Measurements from ENCODE around the gene FUCA1.
A peak's percentile ranks its signal among the peaks of the same experiment; 100 is the strongest.

Gene FUCA1

DNA sequence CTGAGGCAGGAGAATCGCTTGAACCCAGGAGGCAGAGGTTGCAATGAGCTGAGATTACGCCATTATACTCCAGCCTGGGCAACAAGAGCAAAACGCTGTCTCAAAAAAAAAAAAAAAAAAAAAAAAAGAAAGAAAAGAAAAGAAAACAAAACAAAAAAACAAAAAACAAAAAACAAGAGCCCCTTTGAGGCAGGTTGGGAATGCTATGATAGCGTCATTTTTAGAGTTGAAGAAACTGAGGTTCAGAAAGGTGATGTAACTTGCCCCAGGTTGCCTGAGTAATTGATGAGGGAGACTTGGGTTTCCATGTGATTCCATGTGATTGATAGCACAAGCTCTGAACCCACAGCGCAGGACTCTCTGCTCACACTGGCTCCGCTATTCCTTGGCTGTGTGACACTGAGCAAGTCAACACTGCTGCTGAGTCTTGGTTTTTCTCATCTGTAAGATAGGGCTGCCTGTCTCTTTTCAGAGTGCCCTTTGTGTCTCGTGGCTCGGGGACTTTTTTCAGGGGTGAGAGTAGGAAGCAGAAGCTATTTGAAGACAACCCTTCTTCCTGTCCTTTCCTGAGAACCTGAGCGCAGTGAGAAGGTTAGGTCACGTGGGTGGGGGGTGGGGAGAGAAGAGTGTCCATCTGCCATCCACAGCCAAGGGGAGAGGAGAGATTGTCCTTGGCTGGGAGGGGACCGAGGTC, 42.6 kb upstream of the FUCA1 start:
- DNase-seq (ENCODE audit: low read depth), result peak; percentile 93
- TF ChIP-seq, protein P1, sequence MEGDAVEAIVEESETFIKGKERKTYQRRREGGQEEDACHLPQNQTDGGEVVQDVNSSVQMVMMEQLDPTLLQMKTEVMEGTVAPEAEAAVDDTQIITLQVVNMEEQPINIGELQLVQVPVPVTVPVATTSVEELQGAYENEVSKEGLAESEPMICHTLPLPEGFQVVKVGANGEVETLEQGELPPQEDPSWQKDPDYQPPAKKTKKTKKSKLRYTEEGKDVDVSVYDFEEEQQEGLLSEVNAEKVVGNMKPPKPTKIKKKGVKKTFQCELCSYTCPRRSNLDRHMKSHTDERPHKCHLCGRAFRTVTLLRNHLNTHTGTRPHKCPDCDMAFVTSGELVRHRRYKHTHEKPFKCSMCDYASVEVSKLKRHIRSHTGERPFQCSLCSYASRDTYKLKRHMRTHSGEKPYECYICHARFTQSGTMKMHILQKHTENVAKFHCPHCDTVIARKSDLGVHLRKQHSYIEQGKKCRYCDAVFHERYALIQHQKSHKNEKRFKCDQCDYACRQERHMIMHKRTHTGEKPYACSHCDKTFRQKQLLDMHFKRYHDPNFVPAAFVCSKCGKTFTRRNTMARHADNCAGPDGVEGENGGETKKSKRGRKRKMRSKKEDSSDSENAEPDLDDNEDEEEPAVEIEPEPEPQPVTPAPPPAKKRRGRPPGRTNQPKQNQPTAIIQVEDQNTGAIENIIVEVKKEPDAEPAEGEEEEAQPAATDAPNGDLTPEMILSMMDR (IDR thresholded peaks at IDR 0.05; ENCODE audit: insufficient read depth, low read depth, low read length, missing control alignments), result no peak
- peak overlapping the region; percentile 75 for H3K4me3 ChIP-seq (ENCODE audit: low read depth, low read length)

DNA sequence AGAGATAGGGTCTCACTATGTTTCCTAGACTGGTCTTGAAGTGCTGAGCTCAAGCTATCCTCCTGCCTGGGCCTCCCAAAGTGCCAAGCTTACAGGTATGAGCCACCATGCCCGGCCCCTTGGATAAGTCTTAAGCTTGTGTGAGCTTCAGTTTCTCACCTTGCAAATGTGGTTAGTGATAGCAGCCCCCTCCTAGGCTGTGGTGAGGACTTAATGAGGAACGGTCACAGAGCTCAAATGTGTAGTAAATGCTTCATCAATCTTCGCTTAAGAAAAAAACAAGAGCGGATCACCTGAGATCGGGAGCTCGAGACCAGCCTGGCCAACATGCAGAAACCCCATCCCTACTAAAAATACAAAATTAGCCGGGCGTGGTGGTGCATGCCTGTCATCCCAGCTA, 42.1 kb upstream of the FUCA1 start:
- H3K4me3 ChIP-seq (ENCODE audit: low read depth, low read length), result peak overlapping the region; percentile 75
- DNase-seq (ENCODE audit: low read depth), result peak; percentile 73
- TF ChIP-seq, protein P1 (IDR thresholded peaks at IDR 0.05; ENCODE audit: insufficient read depth, low read depth, low read length, missing control alignments), result no peak

DNA sequence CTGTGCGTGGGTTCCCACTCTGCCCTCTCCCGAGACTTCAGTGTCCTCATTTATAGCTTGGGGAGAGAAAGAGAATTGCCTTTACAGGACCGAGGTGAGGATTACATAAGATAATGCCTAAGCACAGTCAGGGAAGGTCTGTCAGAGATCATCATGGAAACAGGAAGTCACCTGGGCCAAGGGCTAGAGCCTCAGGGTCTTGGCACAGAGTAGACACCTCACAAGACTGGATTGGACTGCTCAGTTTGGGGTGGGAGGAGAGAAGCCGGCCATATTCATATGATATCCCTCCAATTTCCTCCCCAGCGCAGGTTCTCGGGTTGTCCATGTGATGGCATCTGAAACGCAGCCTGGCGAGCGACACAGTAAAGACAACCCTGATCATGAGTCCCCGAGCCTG, 41.3 kb upstream of the FUCA1 start:
- peak overlapping the region; percentile 75 for H3K4me3 ChIP-seq (ENCODE audit: low read depth, low read length)
- TF ChIP-seq, protein P1 (IDR thresholded peaks at IDR 0.05; ENCODE audit: insufficient read depth, low read depth, low read length, missing control alignments), result no peak
- DNase-seq (ENCODE audit: low read depth), result peak; percentile 89

DNA sequence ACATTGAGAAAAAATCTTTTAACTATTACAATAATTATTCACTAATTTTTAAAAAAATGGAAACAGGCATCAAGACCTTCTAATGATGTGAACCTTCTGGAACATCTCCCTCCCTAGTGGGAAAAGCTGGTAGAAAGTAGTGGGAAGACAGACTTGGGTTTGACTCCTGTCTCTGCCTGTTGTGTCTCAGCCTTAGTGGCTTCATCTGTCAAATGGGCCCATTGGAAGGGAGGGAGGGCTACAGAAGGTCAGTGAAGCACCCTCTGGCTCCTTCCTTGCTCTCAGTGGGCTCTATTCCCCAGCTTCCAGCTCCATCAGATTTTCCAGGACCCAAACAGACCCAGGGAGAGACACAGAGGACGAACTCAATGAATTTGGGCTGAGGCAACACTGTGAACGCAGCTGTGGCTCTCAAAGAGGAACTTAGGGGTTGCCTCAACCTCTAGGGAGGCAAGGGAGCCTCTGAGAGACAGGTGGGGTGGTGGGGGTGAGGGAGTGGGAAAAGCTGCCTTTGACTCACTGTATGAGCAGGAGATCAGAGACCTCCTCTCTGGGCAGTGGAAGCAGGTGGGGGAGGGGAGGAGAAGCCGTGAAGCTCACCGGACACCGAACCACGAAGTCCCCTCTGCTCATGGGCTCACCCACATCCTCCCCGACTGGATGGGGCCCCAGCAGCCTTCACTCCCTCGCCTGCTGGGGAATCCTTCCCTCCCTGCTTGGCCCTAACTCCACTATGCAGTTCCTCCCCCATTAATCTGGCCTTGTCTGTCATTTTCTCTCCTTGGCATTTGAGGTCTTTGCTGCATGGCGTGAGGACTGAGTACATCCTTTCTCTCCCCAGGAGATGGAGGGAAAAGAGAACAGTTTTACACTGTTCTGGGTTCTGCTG, 40.6 kb upstream of the FUCA1 start:
- H3K4me3 ChIP-seq (ENCODE audit: low read depth, low read length), result peak overlapping the region; percentile 75
- DNase-seq (ENCODE audit: low read depth), result peak; percentile 93
- TF ChIP-seq, protein P1 (IDR thresholded peaks at IDR 0.05; ENCODE audit: insufficient read depth, low read depth, low read length, missing control alignments), result no peak

DNA sequence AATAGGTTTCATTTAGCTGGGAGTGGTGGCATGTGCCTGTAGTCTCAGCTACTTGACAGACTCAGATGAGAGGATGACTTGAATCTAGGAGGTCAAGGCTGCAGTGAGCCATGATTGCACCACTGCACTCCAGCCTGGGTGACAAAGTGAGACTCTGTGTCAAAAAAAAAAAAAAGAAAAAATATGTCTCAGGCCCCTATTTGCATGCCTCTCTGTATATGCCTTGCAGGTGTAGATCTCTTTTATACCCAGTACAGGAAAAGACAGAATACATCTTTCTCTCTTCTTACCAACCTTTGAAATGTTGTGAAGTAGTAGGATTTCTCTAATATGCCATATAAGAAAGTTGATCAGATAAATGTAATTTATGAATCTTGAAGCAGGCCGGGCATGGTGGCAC, 38.6 kb upstream of the FUCA1 start:
- DNase-seq (ENCODE audit: low read depth), result no peak
- H3K4me3 ChIP-seq (ENCODE audit: low read depth, low read length), result no peak overlapping the region
- TF ChIP-seq, protein P1 (IDR thresholded peaks at IDR 0.05; ENCODE audit: insufficient read depth, low read depth, low read length, missing control alignments), result no peak

DNA sequence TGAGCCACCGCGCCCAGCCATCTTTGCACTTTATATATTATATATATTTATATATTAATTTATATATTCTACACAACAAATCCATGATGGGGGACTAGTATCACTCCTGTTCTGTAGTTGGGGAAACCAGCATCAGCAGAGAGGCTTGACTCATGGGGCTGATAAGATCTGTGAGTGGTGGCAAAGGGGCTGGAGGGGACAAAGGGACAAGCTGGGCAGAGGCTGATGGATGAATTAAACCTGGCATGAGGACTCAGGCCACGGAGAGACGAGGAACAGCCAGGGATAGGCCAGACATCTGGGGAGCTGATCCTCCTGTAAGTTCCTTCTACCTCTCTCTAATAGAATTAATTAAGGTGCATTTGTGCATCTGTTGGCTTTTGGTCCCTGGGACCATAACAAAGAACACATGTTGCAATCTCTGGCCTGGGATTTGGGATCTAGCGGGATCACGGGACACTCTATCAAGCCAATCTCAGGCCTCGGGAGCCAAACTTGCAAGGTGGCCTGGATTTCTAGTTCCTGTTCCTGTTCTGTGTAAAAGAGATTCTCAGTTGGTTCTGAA, 37.5 kb upstream of the FUCA1 start:
- TF ChIP-seq, protein P1 (IDR thresholded peaks at IDR 0.05; ENCODE audit: insufficient read depth, low read depth, low read length, missing control alignments), result no peak
- no peak overlapping the region for H3K4me3 ChIP-seq (ENCODE audit: low read depth, low read length)
- DNase-seq (ENCODE audit: low read depth), result no peak

Measured in GM12865 (cell line).